H7 (cell line): ENCODE data around the gene RMI2. TPM values are rescaled to one million over a fixed set of nuclear protein-coding genes. Genes with fewer than 3 reads are reported as not detected.

Experiments
- DNase-seq: peaks from one replicate; pipeline ENCODE4 v3.0.0; 2012
- H3K27me3 ChIP-seq: 2 replicates; pipeline ENCODE4 v1.6.0; 2011; ENCODE audit warnings: mild to moderate bottlenecking, low read length; ENCODE audit not compliant: control insufficient read depth, insufficient read depth
- H3K36me3 ChIP-seq: replicated peaks from 2 replicates; pipeline ENCODE4 v1.5.1; 2011; ENCODE audit warnings: low read length; ENCODE audit not compliant: control insufficient read depth, insufficient read depth
- H3K4me3 ChIP-seq: 2 replicates; pipeline ENCODE4 v1.5.1; 2011; ENCODE audit warnings: low read depth, mild to moderate bottlenecking, control low read depth, low read length, moderate library complexity; ENCODE audit not compliant: insufficient read depth
- total RNA-seq: library from RNA; depleted of rRNA; stranded (reverse); fragments of >200 nt; shearing (Covaris generic); gene quantifications from 2 replicates; pipeline ENCODE4 v1.2.3, GENCODE V29; 2014

RMI2 gene
- total RNA-seq, 1 experiment from 2014 or later = 58.8 TPM

GRCh38 chr16:11386791-11387546 lies 41.7 kb downstream of the RMI2 start:
- H3K27me3 ChIP-seq = no peaks in the 10 kb centered on the region
- DNase-seq = peak; percentile 96
- H3K36me3 ChIP-seq = no peaks in the 10 kb centered on the region
- no peak overlapping the region for H3K4me3 ChIP-seq

- Histone ChIP-seq H3K4me3 (no peak overlapping the region), H3K27me3 (no peaks in the 10 kb centered on the region), H3K36me3 (no peaks in the 10 kb centered on the region)
- peak; percentile 43 for DNase-seq
Observed at GRCh38 chr16:11389083-11389482, 43.8 kb downstream of the RMI2 start.

GRCh38 chr16:11389631-11390565 lies 44.6 kb downstream of the RMI2 start:
- Histone ChIP-seq H3K36me3 (no peaks in the 10 kb centered on the region), H3K4me3 (no peak overlapping the region), H3K27me3 (no peaks in the 10 kb centered on the region)
- peak; percentile 60 for DNase-seq

GRCh38 chr16:11390573-11391495 lies 45.6 kb downstream of the RMI2 start:
- peak; percentile 83 for DNase-seq
- H3K36me3 ChIP-seq = no peaks in the 10 kb centered on the region
- H3K4me3 ChIP-seq = no peak overlapping the region
- no peaks in the 10 kb centered on the region for H3K27me3 ChIP-seq

- no peaks in the 10 kb centered on the region for H3K27me3 ChIP-seq
- no peak overlapping the region for H3K4me3 ChIP-seq
- peak; percentile 89 for DNase-seq
Observed at GRCh38 chr16:11391576-11391975, 46.3 kb downstream of the RMI2 start.

DNA sequence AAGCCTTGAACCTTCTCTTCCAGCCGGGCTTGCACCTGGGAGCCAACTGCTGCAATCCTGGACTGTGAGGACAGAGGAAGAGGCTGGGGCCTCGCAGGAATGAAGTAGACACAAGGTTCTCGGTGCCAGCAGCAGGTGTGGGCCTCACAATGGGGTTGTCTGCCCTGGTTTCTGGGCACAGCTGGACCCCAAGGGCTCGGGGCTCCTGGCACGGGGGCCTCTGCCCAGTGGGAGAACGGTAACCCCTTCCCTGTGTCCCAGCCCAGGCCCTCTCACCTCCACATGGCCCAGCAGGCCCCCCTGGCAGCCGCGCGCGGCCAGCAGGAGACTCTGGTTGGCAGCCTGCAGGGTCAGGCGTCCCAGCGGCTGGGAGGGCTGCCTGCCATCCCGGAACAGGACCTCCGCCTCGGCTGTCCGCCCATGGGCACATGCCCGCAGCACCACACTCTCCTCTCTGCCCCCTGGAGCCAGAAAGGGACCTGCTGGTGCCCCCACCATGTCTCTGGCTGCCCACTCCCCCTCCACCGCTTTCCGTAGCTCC lies 46.9 kb downstream of the RMI2 start:
- peak; percentile 64 for DNase-seq
- H3K4me3 ChIP-seq = no peak overlapping the region
- no peaks in the 10 kb centered on the region for H3K36me3 ChIP-seq

More at GRCh38 chr16:11391576-11391975, 46.3 kb downstream of the RMI2 start:
- no peaks in the 10 kb centered on the region for H3K36me3 ChIP-seq

GRCh38 chr16:11393366-11393765 lies 48.1 kb downstream of the RMI2 start:
- H3K36me3 ChIP-seq = no peaks in the 10 kb centered on the region
- peak; percentile 37 for DNase-seq

More for the DNA sequence above, 46.9 kb downstream of the RMI2 start:
- no peaks in the 10 kb centered on the region for H3K27me3 ChIP-seq

DNA sequence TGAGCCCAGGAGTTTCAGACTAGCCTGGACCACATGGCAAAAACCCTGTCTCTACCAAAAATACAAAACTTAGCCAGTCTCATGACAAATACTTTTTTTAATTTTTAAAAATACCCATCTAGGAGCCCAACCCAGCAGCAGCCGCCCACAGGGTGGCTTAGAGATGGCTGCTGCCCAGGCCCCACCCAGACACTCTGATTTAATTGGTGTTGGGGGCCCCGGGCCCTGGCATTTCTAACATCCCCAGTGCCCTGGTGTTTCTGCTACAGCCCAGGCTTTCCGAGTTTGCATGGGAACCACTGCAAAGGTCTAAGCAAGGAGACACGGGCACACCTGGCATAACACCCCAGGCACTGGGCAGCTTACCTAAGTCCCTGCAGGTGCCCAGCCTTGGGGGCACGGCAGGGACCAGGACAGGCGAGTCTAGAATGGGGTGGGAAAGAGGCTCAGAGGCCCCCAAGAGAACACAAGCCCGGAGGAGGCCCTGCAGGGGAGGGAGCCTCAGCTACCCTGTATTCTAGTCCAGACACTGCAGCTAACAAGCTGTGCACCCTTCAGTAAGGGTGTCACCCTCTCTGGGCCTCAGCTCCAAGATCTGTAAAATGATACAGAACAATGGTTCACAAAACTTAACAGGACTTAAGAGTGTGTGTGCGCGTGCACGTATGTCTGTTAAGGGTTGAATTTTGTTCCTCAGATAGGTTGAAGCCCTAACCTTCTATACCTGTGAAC lies 48.8 kb downstream of the RMI2 start:
- no peak overlapping the region for H3K4me3 ChIP-seq
- peak; percentile 25 for DNase-seq
- H3K27me3 ChIP-seq = no peaks in the 10 kb centered on the region
- H3K36me3 ChIP-seq = no peaks in the 10 kb centered on the region

More at GRCh38 chr16:11393366-11393765, 48.1 kb downstream of the RMI2 start:
- Histone ChIP-seq H3K27me3 (no peaks in the 10 kb centered on the region), H3K4me3 (no peak overlapping the region)

- no peak overlapping the region for H3K4me3 ChIP-seq
- H3K27me3 ChIP-seq = no peaks in the 10 kb centered on the region
- DNase-seq = no peak
- no peaks in the 10 kb centered on the region for H3K36me3 ChIP-seq
Observed at GRCh38 chr16:11394593-11394960, 49.3 kb downstream of the RMI2 start.

DNA sequence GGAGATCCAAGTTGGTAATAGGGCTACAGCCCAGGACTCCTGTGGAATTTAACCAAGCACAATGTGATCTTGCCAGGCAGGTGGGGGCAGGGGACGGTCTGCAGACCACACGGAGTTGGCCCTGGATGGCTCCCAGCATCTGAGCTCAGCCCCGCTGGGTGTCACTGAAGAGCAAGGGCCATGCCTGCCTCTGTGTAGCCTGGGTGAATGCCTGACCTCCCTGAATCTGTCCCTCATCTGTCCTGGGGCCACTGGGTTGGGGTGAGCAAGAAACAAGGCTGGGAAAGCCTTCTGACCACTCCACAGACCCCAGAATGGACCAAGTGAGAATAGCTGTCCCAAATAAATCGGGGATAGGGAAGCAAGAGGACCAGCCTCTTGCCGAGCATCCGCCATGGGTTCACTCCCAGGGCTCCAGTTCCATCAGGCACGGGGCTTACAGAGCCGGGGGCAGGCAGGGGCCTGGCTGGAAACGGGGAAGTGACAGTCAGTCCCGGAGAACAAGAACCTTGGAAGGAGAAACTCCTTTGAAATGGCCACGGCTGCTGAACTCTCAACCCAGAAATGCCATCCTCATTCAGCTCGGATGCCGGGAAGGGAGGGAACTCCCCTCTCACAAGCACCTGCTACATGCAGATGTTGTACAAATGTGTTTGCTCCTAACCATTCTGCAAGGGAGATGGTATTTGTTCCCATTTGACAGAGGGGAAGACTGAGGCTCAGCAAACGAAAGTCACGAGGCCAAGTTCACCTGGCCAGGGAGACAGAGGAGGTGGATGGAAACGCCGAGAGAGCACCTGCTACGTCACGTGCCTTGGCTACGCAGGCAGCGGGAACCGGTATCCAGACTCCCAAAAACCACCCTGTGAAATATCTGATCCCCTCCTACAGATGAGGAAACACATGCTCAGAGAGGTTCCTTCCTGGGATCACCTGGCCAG lies 50.0 kb downstream of the RMI2 start:
- DNase-seq = peak; percentile 66
- Histone ChIP-seq H3K36me3 (no peaks in the 10 kb centered on the region), H3K27me3 (no peaks in the 10 kb centered on the region), H3K4me3 (no peak overlapping the region)

GRCh38 chr16:11395949-11396240 lies 50.6 kb downstream of the RMI2 start:
- no peak for DNase-seq
- Histone ChIP-seq H3K4me3 (no peak overlapping the region), H3K36me3 (no peaks in the 10 kb centered on the region), H3K27me3 (no peaks in the 10 kb centered on the region)

DNA sequence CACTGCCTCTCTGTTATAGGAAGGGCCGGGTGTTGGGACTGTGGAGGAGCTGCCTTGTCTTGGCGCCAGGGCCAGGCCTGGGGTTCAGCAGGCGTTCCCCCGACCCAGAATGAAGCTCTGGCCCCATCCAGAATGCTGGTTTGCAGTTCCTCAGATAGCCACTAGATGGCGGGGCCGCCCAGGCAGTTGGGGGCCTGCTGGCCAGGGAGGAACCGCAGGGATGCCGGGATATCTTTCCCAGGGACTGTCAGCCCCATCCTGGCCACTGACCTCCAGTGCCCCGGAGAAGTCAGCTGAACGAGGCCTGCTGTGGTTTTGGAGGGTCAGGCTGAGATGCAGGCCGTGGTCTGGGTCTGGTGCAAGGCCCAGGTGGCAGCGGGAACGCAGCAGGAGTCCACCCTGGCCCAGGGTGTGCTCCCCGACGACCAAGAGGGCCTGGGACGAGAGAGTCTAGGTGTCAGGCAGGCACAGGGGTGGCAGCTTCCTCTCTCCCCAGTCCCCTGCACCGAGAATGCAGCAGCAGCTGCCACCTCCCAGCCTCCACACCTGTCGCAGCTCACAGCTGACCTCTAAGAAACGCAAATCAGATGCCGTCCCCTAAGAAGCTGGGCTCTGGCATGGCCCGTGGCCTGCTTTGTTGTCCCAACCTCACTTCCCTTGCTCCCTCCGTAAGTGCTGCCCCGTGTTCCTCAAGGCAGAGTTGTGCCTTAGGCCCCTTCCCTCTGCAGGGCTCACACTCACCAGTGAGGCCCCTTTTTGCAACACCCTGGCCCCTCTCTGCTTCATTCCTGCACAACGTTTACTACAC lies 51.2 kb downstream of the RMI2 start:
- H3K4me3 ChIP-seq = no peak overlapping the region
- DNase-seq = peak; percentile 98
- no peaks in the 10 kb centered on the region for H3K36me3 ChIP-seq
- no peaks in the 10 kb centered on the region for H3K27me3 ChIP-seq
